ENCODE results near the gene POLR1A. TPM values are rescaled to one million over a fixed set of nuclear protein-coding genes. Genes with fewer than 3 reads are reported as not detected.

Gene POLR1A
- total RNA-seq, 1 experiment from 2014 or later, result 62.7 TPM

DNA sequence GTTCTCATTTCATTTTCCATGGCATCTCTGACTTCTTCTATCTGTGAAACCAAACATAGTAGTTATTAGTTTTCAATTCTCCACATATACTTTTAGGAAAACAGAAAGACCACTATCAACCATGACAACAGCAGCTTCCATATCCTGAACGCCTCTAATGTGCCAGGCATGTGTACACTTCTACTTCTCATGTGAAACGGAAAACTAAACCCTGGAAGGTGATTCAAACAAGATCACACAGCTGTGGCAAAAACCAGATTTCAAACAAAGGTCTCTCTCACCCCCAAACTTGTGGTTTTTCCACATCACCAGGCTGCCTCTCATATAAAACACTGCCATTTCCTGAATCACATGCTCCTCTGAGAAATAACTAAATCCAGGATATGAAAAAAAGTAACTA is 42.1 kb upstream of the POLR1A start:
- no CpG with 5 or more reads among the region's 2 CpGs for WGBS (ENCODE audit: extremely low coverage, insufficient read length, low lambda C conversion rate)

More for the DNA sequence above, 42.1 kb upstream of the POLR1A start:
- H3K36me3 Mint-ChIP-seq (ENCODE audit: insufficient read depth in 1 of 3, low read depth in 3 of 3), result peaks cover 34 to 89% (median 62%) of the 10 kb centered on the region in 3 experiments; a peak in 6 of 7 replicates
- H3K9ac ChIP-seq (ENCODE audit: extremely low read depth, insufficient read length, low read length), result no peak overlapping the region
- H3K4me3 Mint-ChIP-seq, result no peak overlapping the region
- no peak overlapping the region for H2AK5ac ChIP-seq (ENCODE audit: insufficient read length, low read length)
- no peaks in the 10 kb centered on the region for H3K9me3 ChIP-seq (ENCODE audit: control insufficient read depth, low read depth, low read length)
- H3K4me2 ChIP-seq (ENCODE audit: insufficient read depth, insufficient read length, low read length), result no peak overlapping the region
- H3K4me1 ChIP-seq (ENCODE audit: insufficient read depth, low read length), result no peaks in the 10 kb centered on the region
- H3K9me3 Mint-ChIP-seq, result no peaks in the 10 kb centered on the region
- no peak overlapping the region for H3K14ac ChIP-seq (ENCODE audit: insufficient read depth, low read length)
- no peaks in the 10 kb centered on the region for H3K79me2 ChIP-seq (ENCODE audit: insufficient read depth, low read length)
- no peak overlapping the region for H3K4ac ChIP-seq (ENCODE audit: low read depth, low read length)
- no peaks in the 10 kb centered on the region for H3K27me3 ChIP-seq (ENCODE audit: insufficient read depth, low read length)
- H2BK120ac ChIP-seq (ENCODE audit: low read depth, low read length, poor library complexity, severe bottlenecking), result no peak overlapping the region
- H3T11ph ChIP-seq (ENCODE audit: low read length), result no peak overlapping the region
- TF ChIP-seq, protein P1, sequence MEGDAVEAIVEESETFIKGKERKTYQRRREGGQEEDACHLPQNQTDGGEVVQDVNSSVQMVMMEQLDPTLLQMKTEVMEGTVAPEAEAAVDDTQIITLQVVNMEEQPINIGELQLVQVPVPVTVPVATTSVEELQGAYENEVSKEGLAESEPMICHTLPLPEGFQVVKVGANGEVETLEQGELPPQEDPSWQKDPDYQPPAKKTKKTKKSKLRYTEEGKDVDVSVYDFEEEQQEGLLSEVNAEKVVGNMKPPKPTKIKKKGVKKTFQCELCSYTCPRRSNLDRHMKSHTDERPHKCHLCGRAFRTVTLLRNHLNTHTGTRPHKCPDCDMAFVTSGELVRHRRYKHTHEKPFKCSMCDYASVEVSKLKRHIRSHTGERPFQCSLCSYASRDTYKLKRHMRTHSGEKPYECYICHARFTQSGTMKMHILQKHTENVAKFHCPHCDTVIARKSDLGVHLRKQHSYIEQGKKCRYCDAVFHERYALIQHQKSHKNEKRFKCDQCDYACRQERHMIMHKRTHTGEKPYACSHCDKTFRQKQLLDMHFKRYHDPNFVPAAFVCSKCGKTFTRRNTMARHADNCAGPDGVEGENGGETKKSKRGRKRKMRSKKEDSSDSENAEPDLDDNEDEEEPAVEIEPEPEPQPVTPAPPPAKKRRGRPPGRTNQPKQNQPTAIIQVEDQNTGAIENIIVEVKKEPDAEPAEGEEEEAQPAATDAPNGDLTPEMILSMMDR (conservative IDR thresholded peaks at IDR 0.05), result no peak
- H4K20me1 ChIP-seq (ENCODE audit: control insufficient read depth, insufficient read depth, insufficient read length), result no peaks in the 10 kb centered on the region
- H2AFZ ChIP-seq (ENCODE audit: low read length), result no peak overlapping the region
- H3K27ac ChIP-seq (ENCODE audit: insufficient read length, low read depth, low read length), result no peak overlapping the region
- H4K91ac ChIP-seq (ENCODE audit: insufficient read length, low read depth, low read length), result no peak overlapping the region
- H3K18ac ChIP-seq (ENCODE audit: insufficient read length, low read depth, low read length), result no peak overlapping the region
- H2BK5ac ChIP-seq (ENCODE audit: insufficient read length, low read length), result no peak overlapping the region
- no peaks in the 10 kb centered on the region for H3K79me1 ChIP-seq (ENCODE audit: insufficient read depth, low read depth, low read length, poor library complexity, severe bottlenecking)
- no peaks in the 10 kb centered on the region for H3K23me2 ChIP-seq (ENCODE audit: insufficient read length, low read depth, low read length, poor library complexity, severe bottlenecking)
- H2BK20ac ChIP-seq (ENCODE audit: low read depth, low read length, poor library complexity, severe bottlenecking), result no peak overlapping the region
- H3K27me3 Mint-ChIP-seq (ENCODE audit: low read depth), result no peaks in the 10 kb centered on the region; the same call in 1 of the 2 replicates
- DNase-seq, result no peak
- H4K8ac ChIP-seq (replicated peaks; ENCODE audit: insufficient read length, low read depth, low read length), result no peak overlapping the region
- H3K27ac Mint-ChIP-seq, result no peak overlapping the region
- H4K5ac ChIP-seq (ENCODE audit: insufficient read length, low read depth, low read length), result no peak overlapping the region
- H2BK12ac ChIP-seq (ENCODE audit: insufficient read length, low read depth, low read length), result no peak overlapping the region
- H3K23ac ChIP-seq (ENCODE audit: insufficient read length, low read depth, low read length), result no peak overlapping the region
- H3K56ac ChIP-seq (ENCODE audit: insufficient read length, low read depth, low read length), result no peak overlapping the region
- peaks cover 3 to 4% of the 10 kb centered on the region in 2 experiments; a peak in 1 of 4 replicates for H3K4me1 Mint-ChIP-seq
- H2BK15ac ChIP-seq (ENCODE audit: low read depth, low read length), result no peak overlapping the region
